Measurements from ENCODE around the gene KLF11.
A peak's percentile ranks its signal among the peaks of the same experiment; 100 is the strongest.

The KLF11 gene

DNA sequence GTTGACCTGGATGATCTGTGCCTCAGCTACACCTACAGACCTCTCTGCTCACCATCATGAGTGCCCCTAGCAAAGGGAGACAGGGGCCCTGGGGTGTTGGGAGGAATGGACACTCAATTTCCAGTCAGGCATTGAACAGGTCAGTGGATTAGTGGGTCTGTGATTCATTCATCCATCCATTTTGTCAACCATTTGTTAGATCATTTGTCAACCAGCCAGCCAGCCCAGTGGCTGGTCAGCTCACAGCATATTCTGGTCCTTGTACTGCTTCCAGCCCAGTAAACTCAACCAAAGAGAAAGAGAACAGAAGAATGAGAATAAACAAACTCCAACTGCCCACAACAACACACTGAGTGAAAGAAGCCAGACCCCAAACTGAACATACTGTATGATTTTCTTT, 4.6 kb upstream of the KLF11 start:
- no peak for DNase-seq (ENCODE audit: low read depth, low spot score)
- H3K27ac ChIP-seq = no peak overlapping the region

GRCh38 chr2:10039658-10040410, 3.5 kb upstream of the KLF11 start:
- DNase-seq (ENCODE audit: low read depth, low spot score) = no peak
- no peak overlapping the region for H3K27ac ChIP-seq

- H3K27ac ChIP-seq = no peak overlapping the region
- DNase-seq (ENCODE audit: low read depth, low spot score) = no peak
Observed at GRCh38 chr2:10041711-10042110, 1.6 kb upstream of the KLF11 start.

- peak overlapping the region; percentile 80 for H3K27ac ChIP-seq
- no peak for DNase-seq (ENCODE audit: low read depth, low spot score)
Observed at GRCh38 chr2:10042301-10043161, 819 bp upstream of the KLF11 start.

DNA sequence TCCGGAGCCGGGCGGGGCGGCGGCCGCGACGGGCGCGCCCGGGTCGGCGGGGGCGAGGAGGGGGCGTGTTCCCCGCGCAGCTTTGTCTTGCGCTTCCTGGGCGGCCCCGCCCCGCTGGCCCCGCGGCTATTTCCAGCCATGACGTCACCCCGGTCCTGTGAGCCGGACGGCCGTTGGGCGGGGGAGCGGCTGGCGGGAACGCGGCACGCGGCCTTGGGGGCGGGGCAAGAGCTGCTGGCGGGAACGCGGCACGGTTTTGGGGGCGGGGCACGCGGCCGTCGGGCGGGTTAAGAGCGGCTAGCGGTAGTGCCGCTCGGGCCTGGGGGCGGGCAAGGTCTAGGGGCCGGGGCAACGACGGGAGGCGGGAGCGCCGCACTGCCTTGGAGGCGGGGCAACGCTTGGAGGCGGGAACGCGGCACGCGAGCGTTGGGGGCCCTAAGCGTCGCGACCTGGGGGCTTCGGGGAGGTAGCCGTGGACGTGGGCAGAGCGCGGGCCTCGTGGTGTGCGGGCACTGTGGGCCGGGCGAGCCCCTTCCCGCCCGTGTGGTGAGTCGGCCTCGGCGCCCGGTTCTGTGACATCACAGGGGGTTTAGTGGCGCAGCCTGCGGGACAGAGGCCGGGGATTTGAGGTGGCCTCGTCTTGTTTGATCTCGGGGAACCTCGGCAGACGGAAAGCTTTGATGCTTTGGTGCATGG, 704 bp downstream of the KLF11 start:
- peak overlapping the region; percentile 80 for H3K27ac ChIP-seq
- peak; percentile 52 for DNase-seq (ENCODE audit: low read depth, low spot score)

- no peak for DNase-seq (ENCODE audit: low read depth, low spot score)
- no peak overlapping the region for H3K27ac ChIP-seq
Observed at GRCh38 chr2:10045561-10046355, 2.4 kb downstream of the KLF11 start.

GRCh38 chr2:10046931-10047330, 3.6 kb downstream of the KLF11 start:
- DNase-seq (ENCODE audit: low read depth, low spot score) = no peak
- no peak overlapping the region for H3K27ac ChIP-seq

DNA sequence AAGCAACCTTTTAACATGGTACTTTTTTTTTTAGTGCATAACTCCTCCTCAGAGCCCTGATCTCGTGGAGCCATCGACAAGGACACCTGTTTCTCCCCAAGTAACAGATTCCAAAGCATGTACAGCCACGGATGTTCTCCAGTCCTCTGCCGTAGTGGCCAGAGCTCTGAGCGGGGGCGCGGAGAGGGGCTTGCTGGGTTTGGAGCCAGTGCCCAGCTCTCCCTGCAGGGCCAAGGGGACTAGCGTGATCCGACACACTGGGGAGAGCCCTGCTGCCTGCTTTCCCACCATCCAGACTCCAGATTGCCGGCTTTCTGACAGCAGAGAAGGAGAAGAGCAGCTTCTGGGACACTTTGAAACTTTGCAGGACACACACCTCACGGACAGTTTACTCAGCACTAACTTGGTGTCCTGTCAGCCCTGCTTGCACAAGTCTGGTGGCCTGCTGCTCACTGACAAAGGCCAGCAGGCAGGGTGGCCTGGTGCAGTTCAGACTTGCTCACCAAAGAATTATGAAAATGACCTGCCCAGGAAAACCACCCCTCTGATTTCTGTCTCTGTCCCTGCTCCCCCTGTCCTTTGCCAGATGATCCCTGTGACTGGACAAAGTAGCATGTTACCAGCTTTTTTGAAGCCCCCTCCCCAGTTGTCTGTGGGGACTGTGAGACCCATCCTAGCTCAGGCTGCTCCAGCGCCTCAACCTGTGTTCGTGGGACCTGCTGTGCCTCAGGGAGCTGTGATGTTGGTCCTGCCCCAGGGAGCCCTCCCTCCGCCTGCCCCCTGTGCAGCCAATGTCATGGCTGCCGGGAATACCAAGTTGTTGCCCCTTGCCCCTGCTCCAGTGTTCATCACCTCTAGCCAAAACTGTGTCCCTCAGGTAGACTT, 4.5 kb downstream of the KLF11 start:
- no peak overlapping the region for H3K27ac ChIP-seq
- DNase-seq (ENCODE audit: low read depth, low spot score) = no peak

GRCh38 chr2:10048501-10049171, 5.3 kb downstream of the KLF11 start:
- no peak overlapping the region for H3K27ac ChIP-seq
- no peak for DNase-seq (ENCODE audit: low read depth, low spot score)

DNA sequence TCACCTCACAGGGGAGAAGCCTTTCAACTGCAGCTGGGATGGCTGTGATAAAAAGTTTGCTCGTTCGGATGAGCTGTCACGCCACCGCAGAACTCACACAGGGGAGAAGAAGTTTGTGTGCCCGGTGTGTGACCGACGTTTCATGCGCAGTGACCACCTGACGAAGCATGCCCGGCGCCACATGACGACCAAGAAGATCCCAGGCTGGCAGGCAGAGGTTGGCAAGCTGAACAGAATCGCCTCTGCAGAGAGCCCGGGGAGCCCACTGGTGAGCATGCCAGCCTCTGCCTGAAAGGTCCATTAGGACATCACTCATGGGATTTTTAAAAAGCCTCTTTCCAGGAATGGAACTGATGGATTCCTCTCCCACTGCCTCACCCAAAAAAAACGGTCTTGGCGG, 8.9 kb downstream of the KLF11 start:
- no peak overlapping the region for H3K27ac ChIP-seq
- DNase-seq (ENCODE audit: low read depth, low spot score) = no peak

DNA sequence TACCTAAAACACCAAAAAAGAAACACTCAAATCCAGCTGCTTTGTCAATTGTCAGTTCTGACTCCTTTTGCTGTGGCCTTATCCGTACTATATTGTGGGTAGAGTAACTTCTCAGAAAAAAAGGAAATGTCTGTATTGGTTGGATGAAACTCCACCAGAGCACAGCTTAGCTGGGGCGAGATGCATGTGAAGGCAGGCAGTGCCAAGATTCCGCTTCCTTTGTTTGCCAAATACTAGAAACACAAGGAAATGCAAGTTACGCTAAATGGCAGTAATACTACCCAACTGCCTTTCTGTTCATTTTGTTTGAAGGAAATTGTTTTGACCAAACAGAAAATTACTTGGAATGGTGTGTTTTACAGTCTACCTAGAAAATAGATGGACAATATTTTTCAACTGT, 10.0 kb downstream of the KLF11 start:
- no peak for DNase-seq (ENCODE audit: low read depth, low spot score)
- no peak overlapping the region for H3K27ac ChIP-seq

- DNase-seq (ENCODE audit: low read depth, low spot score) = no peak
- H3K27ac ChIP-seq = no peak overlapping the region
Observed at GRCh38 chr2:10054424-10054823, 11.1 kb downstream of the KLF11 start.

- no peak for DNase-seq (ENCODE audit: low read depth, low spot score)
- H3K27ac ChIP-seq = no peak overlapping the region
Observed at GRCh38 chr2:10054976-10055375, 11.6 kb downstream of the KLF11 start.

GRCh38 chr2:10056439-10056838, 13.1 kb downstream of the KLF11 start:
- H3K27ac ChIP-seq = no peak overlapping the region
- DNase-seq (ENCODE audit: low read depth, low spot score) = no peak

DNA sequence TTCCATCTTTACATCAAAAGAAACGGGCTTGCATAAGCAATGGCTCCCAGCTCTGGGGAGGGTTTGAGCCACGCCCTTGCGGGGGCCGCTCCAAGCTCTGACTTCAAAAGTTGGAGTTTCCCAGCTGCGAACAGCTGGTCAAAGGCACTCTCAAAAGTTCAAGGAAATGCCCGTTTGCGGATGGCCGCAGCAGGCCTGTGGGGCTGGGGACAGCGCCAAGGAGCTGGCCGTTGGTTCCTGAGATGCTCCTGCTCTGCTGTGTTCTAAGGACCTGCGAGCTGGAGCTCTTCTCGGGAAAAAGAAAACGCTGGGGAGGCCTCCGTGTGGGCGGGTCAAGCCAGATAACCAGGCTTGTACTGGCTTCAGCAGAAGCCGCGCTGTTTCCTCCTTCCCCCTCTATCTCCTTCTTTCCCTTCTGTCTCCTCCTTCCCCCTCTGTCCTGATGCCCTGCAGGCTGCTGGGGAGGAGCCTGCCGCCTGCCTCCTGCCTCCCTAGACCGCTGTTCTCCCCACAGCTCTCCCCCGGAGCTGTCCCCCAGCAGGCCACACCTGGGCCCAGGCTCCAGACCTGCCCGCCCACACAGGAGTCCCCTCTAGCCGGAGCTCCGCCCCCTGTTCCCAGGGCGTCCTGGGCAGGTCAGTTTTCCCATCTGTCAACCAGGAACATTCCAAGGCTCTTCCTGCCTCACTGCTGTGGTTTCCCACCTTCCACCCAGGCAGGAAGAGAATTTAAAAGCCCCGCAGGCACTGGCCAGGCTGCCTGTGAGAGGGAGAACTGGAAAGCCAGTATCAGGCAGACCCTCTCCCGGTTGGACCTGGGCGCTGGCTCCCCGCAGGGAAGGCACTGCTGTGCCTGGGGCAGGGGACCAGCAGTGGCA, 14.1 kb downstream of the KLF11 start:
- no peak for DNase-seq (ENCODE audit: low read depth, low spot score)
- peak overlapping the region; percentile 26 for H3K27ac ChIP-seq

GRCh38 chr2:10058251-10059015, 15.1 kb downstream of the KLF11 start:
- no peak overlapping the region for H3K27ac ChIP-seq
- no peak for DNase-seq (ENCODE audit: low read depth, low spot score)

DNA sequence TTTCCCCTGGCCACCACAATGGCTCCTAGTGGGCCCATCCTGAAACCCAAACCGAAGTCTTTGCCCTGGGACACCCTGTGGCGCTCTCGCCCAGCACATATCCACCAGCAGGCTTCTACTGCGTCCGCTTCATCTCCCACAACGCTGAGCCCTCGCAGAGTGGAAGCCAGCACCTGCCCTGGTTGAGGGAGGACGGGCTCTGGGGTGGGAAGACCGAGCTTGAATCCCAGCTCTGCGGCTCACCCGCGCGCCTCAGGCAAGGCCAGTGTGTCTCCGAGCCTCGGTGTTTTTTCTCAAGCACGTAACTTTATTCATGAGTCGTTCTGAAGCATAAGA, 15.6 kb downstream of the KLF11 start:
- no peak for DNase-seq (ENCODE audit: low read depth, low spot score)
- H3K27ac ChIP-seq = no peak overlapping the region
